Activated CD4-positive, alpha-beta T cell treated with anti-CD3 and anti-CD28 coated beads, Interleukin-2, amount 50 U/mL, for 24 hours (primary cell): ENCODE measurements around the gene CACNA2D3.
"Not testable (repeated sequence)": the region's sequence is repeated elsewhere in the genome, so short reads cannot be mapped to it uniquely, and the experiment has no call there.

Source experiments
- DNase-seq, 2 donors: peaks; one replicate each; pipeline ENCODE4 v3.0.0-alpha.2; 2020; ENCODE audit warnings: low read depth in 1 of 2, low spot score in 1 of 2

CACNA2D3 gene

DNA sequence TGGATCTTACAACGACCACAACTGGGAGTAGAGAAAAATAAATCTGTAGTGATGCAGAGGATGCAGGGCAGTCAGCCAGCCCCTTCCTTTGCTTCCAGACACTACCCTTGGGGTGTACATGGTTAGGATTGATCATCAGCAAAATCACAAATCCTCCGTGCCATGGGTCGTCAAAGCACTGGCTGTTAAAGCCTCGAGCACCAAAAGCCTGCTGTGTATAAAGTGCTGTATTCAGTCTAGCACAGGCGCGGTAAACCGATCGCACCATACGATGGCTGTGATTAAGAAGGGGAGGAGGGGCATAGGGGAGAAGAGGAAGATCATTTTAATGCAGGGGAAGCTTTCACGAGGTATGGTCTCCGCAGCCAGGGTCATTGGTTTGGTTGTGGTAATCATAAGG, 500.3 kb downstream of the CACNA2D3 start:
- DNase-seq = no peak

DNA sequence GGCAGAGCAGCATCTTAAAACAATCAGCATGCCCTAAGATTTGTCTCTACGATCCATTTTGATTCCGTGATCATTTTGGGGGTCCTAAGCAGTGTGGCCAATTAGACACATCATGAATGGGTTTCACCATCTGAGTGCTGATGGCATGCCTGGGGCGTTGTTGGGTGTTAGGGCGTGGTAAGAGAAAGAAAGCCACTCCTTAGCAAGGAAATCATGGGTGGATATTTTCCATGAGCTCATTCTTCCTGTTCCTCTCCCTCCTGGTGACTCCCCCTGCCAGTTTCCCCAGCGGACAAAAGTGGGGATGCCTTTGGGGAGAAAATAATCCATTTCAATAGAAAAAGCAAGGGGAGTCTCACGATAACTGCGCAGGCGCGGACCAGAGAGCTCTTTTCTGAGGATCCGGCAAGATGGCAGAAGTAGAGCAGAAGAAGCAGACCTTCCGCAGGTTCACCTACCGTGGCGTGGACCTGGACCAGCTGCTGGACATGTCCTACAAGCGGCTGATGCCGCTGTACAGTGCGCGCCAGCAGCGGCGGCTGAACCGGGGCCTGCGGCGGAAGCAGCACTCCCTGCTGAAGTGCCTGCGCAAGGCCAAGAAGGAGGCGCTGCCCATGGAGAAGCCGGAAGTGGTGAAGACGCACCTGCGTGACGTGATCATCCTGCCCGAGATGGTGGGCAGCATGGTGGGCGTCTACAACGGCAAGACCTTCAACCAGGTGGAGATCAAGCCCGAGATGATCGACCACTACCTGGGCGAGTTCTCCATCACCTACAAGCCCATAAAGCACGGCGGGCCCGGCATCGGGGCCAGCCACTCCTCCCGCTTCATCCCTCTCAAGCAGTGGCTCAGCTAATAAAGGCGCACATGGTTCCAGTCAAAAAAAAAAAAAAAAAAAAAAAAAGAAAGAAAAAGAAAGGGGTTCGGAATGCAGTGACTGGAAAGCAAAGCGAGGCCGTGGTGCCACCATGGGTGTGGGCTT, 503.7 kb downstream of the CACNA2D3 start:
- no peak for DNase-seq

DNA sequence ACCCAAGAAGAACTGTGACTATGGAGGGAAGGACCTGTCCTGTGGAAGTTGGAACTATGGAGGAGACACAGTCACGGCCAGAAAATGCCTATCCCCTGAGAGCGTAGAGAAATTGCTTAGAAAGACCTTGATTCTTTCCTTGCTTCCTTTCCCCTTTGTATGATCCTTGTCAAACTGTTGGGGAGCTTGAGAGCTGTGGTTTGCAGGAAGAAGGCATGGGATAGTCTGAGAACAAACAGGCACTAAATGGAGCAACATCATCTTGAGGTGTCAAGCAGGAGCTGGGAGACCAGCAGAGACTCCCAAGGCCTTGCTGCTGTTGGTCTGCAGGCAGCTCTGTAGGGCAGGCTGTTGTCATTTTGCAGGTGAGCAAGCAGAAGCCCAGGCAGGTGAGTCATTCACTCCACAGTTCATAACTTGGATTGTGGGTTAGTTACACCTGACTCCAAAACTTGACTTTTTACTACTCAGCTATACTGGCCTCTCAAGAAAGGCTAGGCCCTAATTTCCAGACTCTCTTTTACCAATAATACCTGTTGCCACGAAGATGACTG, 506.6 kb downstream of the CACNA2D3 start:
- DNase-seq = no peak

DNA sequence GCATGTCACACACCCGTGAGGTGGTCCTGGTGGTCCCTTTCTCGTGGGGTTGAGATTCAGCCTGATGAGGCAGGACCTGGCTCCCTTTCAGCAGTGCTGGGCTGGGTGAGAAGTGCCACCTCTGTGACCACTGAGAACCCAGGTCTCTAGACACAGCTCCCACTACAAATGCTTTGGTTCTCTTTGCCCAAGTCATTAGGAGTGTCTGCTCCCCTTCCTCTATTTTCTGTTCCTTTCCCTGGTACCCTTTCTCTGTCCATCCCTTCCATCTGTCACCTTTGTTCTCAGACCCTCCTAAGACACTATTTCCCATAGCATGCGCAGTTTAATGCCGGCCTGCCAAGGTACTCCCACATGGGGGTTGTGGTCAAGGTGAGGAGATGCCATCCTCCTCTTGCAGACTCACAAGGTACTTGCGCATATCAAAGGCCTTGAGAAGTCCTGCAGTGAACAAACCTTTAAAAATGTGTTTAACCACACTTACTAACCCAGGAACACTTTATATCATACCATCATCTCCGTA, 507.8 kb downstream of the CACNA2D3 start:
- no peak for DNase-seq

GRCh38 chr3:54631001-54631400, 508.6 kb downstream of the CACNA2D3 start:
- not testable (repeated sequence) for DNase-seq

GRCh38 chr3:54631516-54632325, 509.4 kb downstream of the CACNA2D3 start:
- no peak for DNase-seq

DNA sequence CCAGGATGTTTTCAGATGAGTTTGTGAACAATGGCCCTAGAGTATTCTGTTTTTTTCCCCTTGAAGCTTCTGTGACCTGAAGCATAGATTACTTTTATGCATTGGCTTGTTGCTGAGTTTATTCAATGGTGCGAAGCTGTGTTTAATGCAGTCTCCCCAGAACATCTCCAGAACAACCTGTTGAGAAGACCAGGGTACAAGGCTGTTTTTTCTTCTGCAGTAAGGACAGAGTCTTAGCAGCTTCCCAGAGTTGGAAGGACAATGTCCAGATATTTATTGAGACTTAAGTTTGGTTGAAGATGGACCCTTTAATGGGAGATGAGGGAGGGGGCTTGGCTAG, 509.9 kb downstream of the CACNA2D3 start:
- DNase-seq = no peak

DNA sequence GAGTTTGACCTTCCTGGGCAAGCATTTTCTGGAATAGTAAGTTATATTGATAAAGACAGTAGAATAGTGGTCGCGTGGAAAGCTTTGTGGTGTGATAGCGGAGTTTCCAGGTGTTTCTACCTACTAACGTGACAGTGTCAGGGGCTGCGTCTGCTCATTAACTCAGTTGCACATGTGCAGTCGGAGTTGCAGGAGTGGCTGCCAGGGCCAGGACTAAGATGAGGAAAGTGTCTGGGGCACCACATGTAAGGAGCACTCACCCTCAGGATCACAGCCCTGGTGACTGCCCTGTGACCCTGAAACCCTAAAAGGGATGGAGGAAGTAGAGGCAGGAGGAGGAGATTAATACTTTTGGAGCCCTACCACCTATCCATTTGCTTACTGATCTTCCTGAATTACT, 510.5 kb downstream of the CACNA2D3 start:
- no peak for DNase-seq

DNA sequence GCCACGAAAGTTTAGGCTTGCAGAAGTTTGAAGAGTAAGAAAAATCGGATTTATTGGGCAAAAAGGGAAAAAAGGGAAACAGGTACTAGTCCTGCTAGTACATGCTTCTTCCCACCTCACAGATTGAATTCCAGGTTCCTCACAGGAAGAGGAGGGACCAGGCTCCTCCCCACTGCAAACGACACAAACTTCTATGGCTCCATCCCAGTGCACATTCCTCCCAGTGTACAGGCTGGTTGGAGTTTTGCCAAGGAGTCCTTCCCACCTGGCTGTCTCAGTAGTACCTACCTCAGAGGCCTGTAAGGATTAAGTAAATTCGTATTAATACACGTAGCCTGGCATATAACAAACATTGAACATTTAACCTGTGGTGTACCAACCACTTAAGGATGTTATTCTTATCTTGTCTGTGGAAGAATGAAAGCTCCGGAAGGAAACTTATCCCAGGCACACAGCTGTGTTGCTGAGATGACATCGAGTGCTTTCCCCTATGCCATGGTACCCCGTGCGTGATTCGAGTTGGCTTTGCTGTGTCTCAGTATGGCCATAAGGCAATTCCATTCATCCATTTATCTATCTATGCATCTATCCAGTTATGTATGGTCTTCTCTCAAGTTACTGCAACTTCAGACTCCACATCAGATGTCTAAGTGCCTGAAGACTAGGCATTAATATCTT, 511.2 kb downstream of the CACNA2D3 start:
- DNase-seq = no peak

DNA sequence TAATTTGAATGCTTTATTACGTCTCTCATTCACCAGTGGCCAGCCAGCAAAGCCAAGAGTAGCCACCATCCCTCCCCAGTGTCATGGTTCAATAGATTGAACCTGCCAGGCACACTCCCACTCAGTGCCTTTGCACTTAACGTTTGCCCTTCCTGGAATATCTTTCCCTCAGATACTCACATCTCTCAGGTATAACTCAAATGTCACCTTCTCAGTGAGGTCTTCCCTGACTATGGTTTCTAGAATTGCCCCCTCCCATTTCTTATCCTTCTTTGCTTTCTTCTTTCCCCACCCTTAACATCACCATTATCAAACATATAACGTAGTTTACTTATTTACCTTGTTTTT, 511.7 kb downstream of the CACNA2D3 start:
- no peak for DNase-seq

DNA sequence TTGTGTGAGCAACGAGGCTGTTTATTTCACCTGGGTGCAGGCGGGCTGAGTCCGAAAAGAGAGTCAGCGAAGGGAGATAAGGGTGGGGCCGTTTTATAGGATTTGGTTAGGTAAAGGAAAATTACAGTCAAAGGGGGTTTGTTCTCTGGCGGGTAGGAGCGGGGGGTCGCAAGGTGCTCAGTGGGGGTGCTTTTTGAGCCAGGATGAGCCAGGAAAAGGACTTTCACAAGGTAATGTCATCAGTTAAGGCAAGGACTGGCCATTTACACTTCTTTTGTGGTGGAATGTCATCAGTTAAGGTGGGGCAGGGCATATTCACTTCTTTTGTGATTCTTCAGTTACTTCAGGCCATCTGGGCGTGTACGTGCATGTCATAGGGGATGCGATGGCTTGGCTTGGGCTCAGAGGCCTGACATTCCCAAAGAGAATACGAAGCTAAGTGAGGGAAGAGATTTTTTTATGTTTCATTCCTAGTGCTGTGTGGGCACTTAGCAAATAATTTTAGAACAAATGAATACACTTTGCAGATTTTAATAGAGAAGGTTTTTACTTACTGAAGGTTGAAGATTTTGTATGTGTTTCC, 517.5 kb downstream of the CACNA2D3 start:
- not testable (repeated sequence) for DNase-seq

DNA sequence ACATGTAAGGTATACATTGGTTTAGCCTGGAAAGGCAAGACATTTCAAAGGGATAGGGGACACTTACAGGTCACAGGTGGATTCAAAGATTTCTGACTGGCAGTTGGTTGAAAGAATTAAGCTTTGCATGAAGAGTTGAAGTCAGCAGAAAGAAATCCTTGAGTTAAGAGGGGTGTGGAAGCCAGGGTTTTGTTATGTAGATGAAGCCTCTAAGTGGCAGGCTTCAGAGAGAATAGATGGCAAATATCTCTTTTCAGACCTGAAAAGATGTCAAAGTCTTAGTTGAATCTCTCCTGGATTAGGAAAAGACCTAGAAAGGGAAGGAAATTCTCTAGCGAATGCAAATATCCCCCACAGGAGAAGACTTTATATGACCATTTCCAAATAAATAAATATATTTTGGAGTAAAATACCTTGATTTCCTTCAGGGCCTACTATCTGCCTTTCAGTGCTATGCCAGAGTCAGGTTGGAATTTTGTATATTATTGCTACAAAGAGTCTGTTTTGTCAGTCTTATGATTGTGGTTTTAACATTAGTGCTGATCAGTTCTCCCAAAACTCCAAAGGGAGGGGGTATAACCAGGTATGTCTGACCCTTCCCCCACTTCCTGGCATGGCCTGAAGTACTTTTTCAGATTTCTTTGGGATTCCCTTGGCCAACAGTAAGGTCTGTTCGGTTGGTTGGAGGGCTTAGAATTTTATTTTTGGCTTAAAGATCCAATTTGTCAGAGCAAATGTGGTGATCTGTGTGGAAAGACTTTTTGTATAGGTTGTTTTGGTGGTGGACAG, 519.1 kb downstream of the CACNA2D3 start:
- no peak for DNase-seq

GRCh38 chr3:54642147-54642546, 519.8 kb downstream of the CACNA2D3 start:
- DNase-seq = no peak

DNA sequence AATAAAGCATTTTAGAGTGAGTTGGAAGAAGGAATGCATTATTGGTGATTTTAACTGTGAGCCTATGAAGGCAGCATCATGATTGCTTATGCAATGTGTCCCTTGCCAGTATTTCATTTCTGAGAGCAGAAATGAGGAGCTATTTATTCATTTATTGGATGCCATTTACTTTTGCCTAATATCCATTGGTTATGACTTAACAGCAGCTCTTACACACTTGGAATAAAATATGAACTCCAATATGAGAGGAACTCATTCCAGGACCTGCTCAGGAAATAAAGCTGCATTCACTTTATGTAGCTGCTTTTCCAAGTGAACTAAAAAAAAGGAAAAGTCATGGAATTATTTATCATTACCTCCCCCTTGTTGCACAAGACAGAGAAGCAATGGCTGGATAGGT, 525.4 kb downstream of the CACNA2D3 start:
- DNase-seq = no peak

- no peak for DNase-seq
Observed at GRCh38 chr3:54649551-54649950, 527.2 kb downstream of the CACNA2D3 start.

DNA sequence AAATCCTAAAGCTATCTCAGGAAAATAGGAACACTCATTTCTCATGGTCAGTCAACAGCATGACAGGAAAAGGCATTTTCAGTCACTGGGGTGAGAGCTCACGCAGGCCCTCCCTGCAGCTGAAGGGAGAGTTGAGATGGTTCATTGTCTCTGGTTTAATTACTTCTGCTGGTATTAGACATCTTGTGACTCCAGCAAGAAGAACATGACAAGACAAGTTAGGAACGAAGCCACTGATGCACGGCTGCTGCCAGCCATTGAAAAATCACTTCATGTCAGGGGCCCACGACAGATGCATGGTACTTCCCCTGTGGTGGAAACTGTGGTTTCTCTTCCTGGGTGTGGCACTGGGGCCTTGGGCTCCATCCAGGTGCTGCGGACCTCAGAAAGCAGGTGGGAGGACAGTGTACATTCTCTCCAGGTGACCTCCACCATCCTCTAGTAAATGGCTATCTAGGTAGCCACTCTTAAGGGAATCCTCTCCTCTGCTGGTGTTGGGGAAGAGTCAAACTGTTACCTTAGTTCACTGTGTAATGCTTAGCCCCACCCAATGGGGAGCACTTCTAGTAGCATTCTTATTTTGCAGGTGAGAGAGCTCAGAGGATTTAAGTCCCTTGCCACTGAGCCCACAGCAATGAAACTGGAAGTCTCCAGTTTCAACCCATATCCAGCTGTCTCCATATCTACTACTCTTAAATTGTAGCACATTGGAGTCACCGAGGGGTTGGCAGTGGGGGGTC, 531.3 kb downstream of the CACNA2D3 start:
- DNase-seq = no peak

DNA sequence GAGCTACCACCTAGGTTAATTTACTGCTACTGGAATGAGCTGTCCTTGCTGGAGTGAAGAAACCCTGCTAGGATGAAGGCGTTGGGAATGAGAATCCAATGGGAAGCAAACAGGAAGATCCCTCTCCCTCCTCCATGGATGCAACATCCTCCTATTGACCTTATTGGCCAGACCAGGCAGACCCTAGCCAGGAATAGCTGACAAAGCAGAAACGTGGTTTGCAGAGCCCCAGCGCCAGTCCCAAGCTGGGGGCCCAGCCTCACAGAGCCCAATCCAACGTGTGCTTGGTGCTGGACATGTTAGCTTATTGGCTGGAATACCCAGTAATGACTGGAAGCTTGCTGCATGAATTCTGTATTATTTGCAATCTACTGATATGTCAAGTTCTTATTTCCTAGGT, 532.4 kb downstream of the CACNA2D3 start:
- DNase-seq = no peak

- no peak for DNase-seq
Observed at GRCh38 chr3:54659347-54659746, 537.0 kb downstream of the CACNA2D3 start.

GRCh38 chr3:54660714-54661132, 538.4 kb downstream of the CACNA2D3 start:
- no peak for DNase-seq
